GM06990 (cell line): ENCODE data around the gene BRPF1.

Experiments used
- DNase-seq: peaks from one replicate; pipeline ENCODE4 v3.0.0-alpha.2; 2011; ENCODE audit not compliant: insufficient read length; ENCODE audit errors: extremely low read depth
- H3K27me3 ChIP-seq: replicated peaks from 2 replicates; pipeline ENCODE4 v1.6.0; 2011; ENCODE audit warnings: low read length; ENCODE audit not compliant: control insufficient read depth, insufficient read depth
- H3K36me3 ChIP-seq: 2 replicates; pipeline ENCODE4 v1.5.1; 2011; ENCODE audit warnings: low read length; ENCODE audit not compliant: control insufficient read depth, insufficient read depth
- H3K4me3 ChIP-seq: replicated peaks from 2 replicates; pipeline ENCODE4 v1.5.1; 2011; ENCODE audit warnings: low read depth, mild to moderate bottlenecking, control low read depth, low read length
- CTCF ChIP-seq: IDR thresholded peaks from 2 replicates; pipeline ENCODE4 v1.5.1; 2011; ENCODE audit warnings: low read length, control low read depth, mild to moderate bottlenecking, inconsistent platforms; ENCODE audit not compliant: insufficient read depth, poor library complexity, severe bottlenecking

Gene BRPF1

GRCh38 chr3:9704347-9705322 is 26.9 kb upstream of the BRPF1 start:
- Histone ChIP-seq H3K27me3 (no peaks in the 10 kb centered on the region; the same call in 1 of the 2 replicates), H3K4me3 (no peak overlapping the region), H3K36me3 (peaks cover 13% of the 10 kb centered on the region)
- DNase-seq = no peak
- no peak for TF ChIP-seq CTCF

DNA sequence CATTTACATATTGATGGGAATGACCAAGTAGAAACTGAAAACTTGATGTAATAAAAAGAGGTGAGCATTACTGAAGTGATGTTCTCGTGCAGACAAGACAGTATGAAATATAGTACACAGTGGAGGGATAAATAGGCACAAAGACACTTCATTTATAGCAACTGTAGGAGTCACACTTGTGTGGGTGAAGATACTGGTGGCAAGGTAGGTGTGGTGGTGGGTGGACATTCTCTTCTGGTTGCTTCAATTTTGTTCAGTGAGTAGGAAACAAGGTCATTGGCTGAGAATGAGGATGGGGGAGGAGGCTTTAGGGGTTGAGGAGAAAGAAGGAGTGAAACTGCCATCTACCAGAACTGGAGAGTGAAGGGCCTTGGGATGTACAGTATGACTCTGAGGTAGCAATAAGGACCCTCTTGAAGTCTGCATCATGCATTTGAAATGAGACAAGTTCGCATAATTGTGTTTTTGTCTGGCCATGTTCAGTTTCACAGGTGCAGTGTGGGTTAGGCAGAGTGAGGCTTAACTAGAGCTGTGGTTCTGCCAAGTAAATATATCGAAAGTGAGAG is 21.3 kb upstream of the BRPF1 start:
- Histone ChIP-seq H3K36me3 (no peaks in the 10 kb centered on the region), H3K4me3 (no peak overlapping the region), H3K27me3 (no peaks in the 10 kb centered on the region; the same call in none of the 2 replicates)
- DNase-seq = no peak
- TF ChIP-seq CTCF = no peak

DNA sequence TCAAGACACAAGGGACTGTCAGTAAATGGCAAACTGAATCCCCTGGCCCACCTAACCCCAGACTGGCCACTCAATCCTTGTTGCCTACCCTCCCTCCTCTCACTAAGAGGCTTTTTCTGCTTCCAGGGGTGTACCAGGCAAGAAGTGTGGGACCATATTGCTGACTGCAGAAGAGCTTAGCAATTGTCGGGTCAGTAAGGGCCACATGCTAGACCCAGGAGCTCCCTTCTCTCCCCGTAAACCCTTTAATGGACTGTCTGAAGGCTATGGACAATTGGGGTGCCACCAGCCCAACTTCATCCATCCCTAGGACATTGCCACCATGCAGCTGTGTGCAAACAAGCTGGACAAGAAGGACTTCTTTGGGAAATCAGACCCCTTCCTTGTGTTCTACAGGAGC is 19.1 kb upstream of the BRPF1 start:
- no peaks in the 10 kb centered on the region for H3K36me3 ChIP-seq
- TF ChIP-seq CTCF = no peak
- no peaks in the 10 kb centered on the region; the same call in none of the 2 replicates for H3K27me3 ChIP-seq
- no peak for DNase-seq
- no peak overlapping the region for H3K4me3 ChIP-seq

GRCh38 chr3:9713142-9713541 is 18.4 kb upstream of the BRPF1 start:
- H3K4me3 ChIP-seq = no peak overlapping the region
- TF ChIP-seq CTCF = no peak
- H3K27me3 ChIP-seq = no peaks in the 10 kb centered on the region; the same call in none of the 2 replicates
- no peak for DNase-seq
- no peaks in the 10 kb centered on the region for H3K36me3 ChIP-seq

GRCh38 chr3:9715136-9715535 is 16.4 kb upstream of the BRPF1 start:
- no peak overlapping the region for H3K4me3 ChIP-seq
- no peaks in the 10 kb centered on the region; the same call in none of the 2 replicates for H3K27me3 ChIP-seq
- no peak for TF ChIP-seq CTCF
- H3K36me3 ChIP-seq = no peaks in the 10 kb centered on the region
- DNase-seq = no peak
